GM12878 (cell line): ENCODE results near the gene DDX52. TPM values are rescaled to one million over a fixed set of nuclear protein-coding genes. Genes with fewer than 3 reads are reported as not detected.
A peak's percentile ranks its signal among the peaks of the same experiment; 100 is the strongest.

Experiments
- BMI1 ChIP-seq: fragments of 450-650 bp; IDR thresholded peaks from 2 replicates; pipeline ENCODE4 v1.6.1; 2016; ENCODE audit warnings: mild to moderate bottlenecking, moderate library complexity, borderline replicate concordance
- EED ChIP-seq: sonication (generic); IDR thresholded peaks from 2 replicates; pipeline ENCODE4 v1.6.1; 2016; ENCODE audit warnings: antibody characterized with exemption, low read depth
- EP300 ChIP-seq, 2 experiments: fragments of 150-350 bp in 1 of 2; IDR thresholded peaks; 2 replicates each; pipeline ENCODE4 v1.6.1; 2011 to 2012; ENCODE audit warnings: low read depth in 2 of 2, low read length in 2 of 2, borderline replicate concordance in 1 of 2, improper control_type of control experiment in 1 of 2, inconsistent platforms in 1 of 2; ENCODE audit not compliant: control insufficient read depth in 1 of 2
- KLF5 ChIP-seq: fragments of 450-650 bp; IDR thresholded peaks from 2 replicates; pipeline ENCODE4 v1.6.1; 2014; ENCODE audit warnings: mild to moderate bottlenecking; ENCODE audit not compliant: partially characterized antibody
- MTA3 ChIP-seq: IDR thresholded peaks from 2 replicates; pipeline ENCODE4 v1.6.1; 2012; ENCODE audit warnings: low read length, inconsistent platforms, borderline replicate concordance
- POU2F2 ChIP-seq: IDR thresholded peaks from 3 replicates; pipeline ENCODE4 v1.6.1; 2011; ENCODE audit warnings: low read depth, mild to moderate bottlenecking, low read length, borderline replicate concordance
- SMAD5 ChIP-seq: IDR thresholded peaks from 2 replicates; pipeline ENCODE4 v1.6.1; 2016; ENCODE audit warnings: antibody characterized with exemption, low read depth
- SREBF1 ChIP-seq: IDR thresholded peaks from 2 replicates; pipeline ENCODE4 v1.6.1; 2012; ENCODE audit warnings: mild to moderate bottlenecking, low read length
- SUZ12 ChIP-seq: fragments of 200-600 bp; sonication (generic); IDR thresholded peaks from one replicate; pipeline ENCODE4 v1.6.1; 2018; ENCODE audit warnings: antibody characterized with exemption, mild to moderate bottlenecking; ENCODE audit not compliant: unreplicated experiment
- USF2 ChIP-seq: IDR thresholded peaks from 2 replicates; pipeline ENCODE4 v1.6.1; 2011; ENCODE audit warnings: low read depth, low read length, improper control_type of control experiment, borderline replicate concordance
- WRNIP1 ChIP-seq: IDR thresholded peaks from 2 replicates; pipeline ENCODE4 v1.6.1; 2011; ENCODE audit warnings: low read depth, low read length, improper control_type of control experiment, borderline replicate concordance
- ZBTB11 ChIP-seq: fragments of 450-650 bp; formaldehyde crosslinking; IDR thresholded peaks from 2 replicates; pipeline ENCODE4 v1.5.0; 2022; ENCODE audit warnings: mild to moderate bottlenecking, missing genetic modification characterization
- ZBTB4 ChIP-seq: fragments of 450-650 bp; formaldehyde crosslinking; IDR thresholded peaks from 2 replicates; pipeline ENCODE4 v1.4.0; 2022; ENCODE audit warnings: mild to moderate bottlenecking, moderate library complexity
- ZNF687 ChIP-seq: fragments of 450-650 bp; IDR thresholded peaks from 2 replicates; pipeline ENCODE4 v1.6.1; 2017; ENCODE audit warnings: mild to moderate bottlenecking, moderate library complexity
- polyA plus RNA-seq, 11 experiments: library from polyadenylated mRNA; depleted of rRNA in 4 of 11; unstranded in 6 of 11; stranded (reverse) in 5 of 11; fragments of >200 nt; fragmentation: Nextera tagmentation in 4 of 11; fragmentation: Illumina TruSeq in 1 of 11; extraction: Ambion mirVana in 4 of 11; extraction: Trizol in 1 of 11; gene quantifications; 1 replicate in 1 of 11; 2 replicates in 10 of 11; pipeline versions ENCODE4 v1.2.1 to v1.2.3, GENCODE V29; 2011 to 2016; ENCODE audit warnings: inconsistent platforms in 2 of 11, missing spikeins in 2 of 11, low read depth in 1 of 11
- total RNA-seq, 4 experiments: library from RNA; depleted of rRNA in 3 of 4; stranded (reverse); fragments of >200 nt in 3 of 4; fragmentation: Illumina TruSeq in 1 of 4; extraction: Trizol in 1 of 4; gene quantifications; 2 replicates each; pipeline versions ENCODE4 v1.2.1 to v1.2.3, GENCODE V29; 2013 to 2021

Gene DDX52
- total and polyA plus RNA-seq, 10 of the 15 experiments (the other 5 are each of a cell fraction or from before 2014, with no cell fraction given), result 14.8 to 49.7 (median 26.3) TPM

- TF ChIP-seq ZNF687 (peak; percentile 70; the same call in 1 of the 2 replicates), SUZ12 (no peak), POU2F2 (peak; percentile 80; the same call in 1 of the 3 replicates), EP300 (IDR thresholded peaks at IDR 0.05; ENCODE audit: borderline replicate concordance in 1 of 2, control insufficient read depth in 1 of 2, low read depth in 2 of 2, low read length in 2 of 2) (0 out of 4 replicates have a peak, but pooled peaks of 1 of the 2 experiments have one; percentile 9), KLF5 (peak; percentile 58), ZBTB11 (CRISPR knock-in tag) (no peak), MTA3 (0 out of 2 replicates have a peak, but pooled peaks have one; percentile 49), SREBF1 (peak; percentile 46; the same call in 1 of the 2 replicates), WRNIP1 (0 out of 2 replicates have a peak, but pooled peaks have one; percentile 27), BMI1 (no peak), SMAD5 (peak; percentile 71; the same call in 1 of the 2 replicates), ZBTB4 (CRISPR knock-in tag) (no peak), EED (no peak), USF2 (peak; percentile 98)
These were observed 33.8 kb downstream of the DDX52 start, which contains the start of gene SYNRG (continued) for GRCh38 chr17:37609170-37610040.
